ENCODE results near the gene KIF26B.

DNA sequence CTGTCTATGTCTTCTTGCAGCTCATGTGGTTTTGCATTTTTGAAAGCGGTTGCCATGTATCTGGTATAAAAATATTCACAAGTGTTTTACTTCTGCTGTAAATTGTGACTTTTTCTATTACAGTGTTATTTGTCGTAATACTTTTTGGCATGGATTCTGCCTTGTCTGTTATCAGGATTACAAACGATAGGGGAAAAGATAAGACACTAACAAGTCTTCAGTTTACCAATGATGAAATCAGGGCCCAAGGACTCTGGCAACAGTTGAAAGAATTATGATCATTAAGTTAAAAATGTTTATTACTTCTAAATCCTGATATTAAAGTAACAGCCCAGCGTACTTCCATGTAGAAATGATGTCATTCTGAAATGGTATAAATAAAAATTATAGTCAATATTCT is 298.8 kb downstream of the KIF26B start:
- TF ChIP-seq, protein P1, sequence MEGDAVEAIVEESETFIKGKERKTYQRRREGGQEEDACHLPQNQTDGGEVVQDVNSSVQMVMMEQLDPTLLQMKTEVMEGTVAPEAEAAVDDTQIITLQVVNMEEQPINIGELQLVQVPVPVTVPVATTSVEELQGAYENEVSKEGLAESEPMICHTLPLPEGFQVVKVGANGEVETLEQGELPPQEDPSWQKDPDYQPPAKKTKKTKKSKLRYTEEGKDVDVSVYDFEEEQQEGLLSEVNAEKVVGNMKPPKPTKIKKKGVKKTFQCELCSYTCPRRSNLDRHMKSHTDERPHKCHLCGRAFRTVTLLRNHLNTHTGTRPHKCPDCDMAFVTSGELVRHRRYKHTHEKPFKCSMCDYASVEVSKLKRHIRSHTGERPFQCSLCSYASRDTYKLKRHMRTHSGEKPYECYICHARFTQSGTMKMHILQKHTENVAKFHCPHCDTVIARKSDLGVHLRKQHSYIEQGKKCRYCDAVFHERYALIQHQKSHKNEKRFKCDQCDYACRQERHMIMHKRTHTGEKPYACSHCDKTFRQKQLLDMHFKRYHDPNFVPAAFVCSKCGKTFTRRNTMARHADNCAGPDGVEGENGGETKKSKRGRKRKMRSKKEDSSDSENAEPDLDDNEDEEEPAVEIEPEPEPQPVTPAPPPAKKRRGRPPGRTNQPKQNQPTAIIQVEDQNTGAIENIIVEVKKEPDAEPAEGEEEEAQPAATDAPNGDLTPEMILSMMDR (IDR thresholded peaks at IDR 0.05), result no peak
- no peak for TF ChIP-seq POLR2A (IDR thresholded peaks at IDR 0.05)
